HepG2 (cell line): ENCODE results near the gene PCLO. TPM values are rescaled to one million over a fixed set of nuclear protein-coding genes. Genes with fewer than 3 reads are reported as not detected.
A peak's percentile ranks its signal among the peaks of the same experiment; 100 is the strongest.

ENCODE experiments used
- ATAC-seq: fragments of 200-7000 bp; cut with Tn5 transposase; 3 replicates; pipeline ENCODE4 v1.9.1; 2020; ENCODE audit warnings: mild to moderate bottlenecking, moderate library complexity
- BruUV-seq: library from RNA; stranded (reverse); fragments of 400-500 nt; replicated peaks from 2 replicates; lab custom pipeline; 2021; lab: Mats Ljungman, UMichigan
- CTCF ChIA-PET: fragments of 300-600 bp; formaldehyde crosslinking; extraction: SDS; loops from one replicate; lab custom pipeline; 2021; ENCODE audit warnings: low total read pairs, inconsistent platforms, low intra/inter-chr PET ratio; lab: Yijun Ruan, JAX
- POLR2A ChIA-PET: fragments of 350-600 bp; sonication (Branson Sonifier 250); formaldehyde crosslinking; loops from one replicate; lab custom pipeline; 2020; ENCODE audit warnings: antibody characterized with exemption, inconsistent platforms; lab: Yijun Ruan, JAX
- DNase-seq: peaks from one replicate; pipeline ENCODE4 v3.0.0-alpha.2; 2015; ENCODE audit warnings: low spot score
- FAIRE-seq: peaks from 3 replicates; lab custom pipeline; 2011; peaks lifted over from hg19 to GRCh38; lab: Jason Lieb, UNC
- H2AFZ ChIP-seq: one replicate; pipeline ENCODE4 v1.6.1; 2011; ENCODE audit warnings: low read length, inconsistent platforms
- H3K27ac ChIP-seq: fragments of 300-600 bp; 3 replicates; pipeline ENCODE4 v1.8.0; 2011; ENCODE audit warnings: mixed run types, mild to moderate bottlenecking, mixed read lengths, low read length, inconsistent platforms; ENCODE audit not compliant: insufficient read depth; ENCODE audit errors: extremely low read length
- H3K27me3 ChIP-seq, 2 experiments: fragments of 200-600 bp in 1 of 2; 2 replicates in 1 of 2; 3 replicates in 1 of 2; pipeline versions ENCODE4 v1.6.0 to v1.8.0; 2011; ENCODE audit warnings: low read length in 2 of 2, mild to moderate bottlenecking in 2 of 2, moderate library complexity in 2 of 2, inconsistent platforms in 1 of 2; ENCODE audit not compliant: insufficient read depth in 2 of 2, control insufficient read depth in 1 of 2
- H3K36me3 ChIP-seq, 2 experiments: fragments of 200-600 bp in 1 of 2; replicated peaks in 1 of 2; 2 replicates in 1 of 2; 3 replicates in 1 of 2; pipeline versions ENCODE4 v1.5.1 to v1.8.0; 2011; ENCODE audit warnings: low read length in 2 of 2, inconsistent platforms in 1 of 2; ENCODE audit not compliant: insufficient read depth in 2 of 2, control insufficient read depth in 1 of 2
- H3K4me1 ChIP-seq: 2 replicates; pipeline ENCODE4 v1.5.1; 2012; ENCODE audit warnings: low read length, inconsistent platforms; ENCODE audit not compliant: insufficient read depth
- H3K4me2 ChIP-seq: 2 replicates; pipeline ENCODE4 v1.6.0; 2011; ENCODE audit warnings: low read depth, low read length, inconsistent platforms
- H3K4me3 ChIP-seq, 3 experiments: fragments of 200-600 bp in 1 of 3; sonication (generic), shearing (Covaris generic) in 1 of 3; replicated peaks in 1 of 3; 2 replicates each; pipeline ENCODE4 v1.5.1; 2011 to 2016; ENCODE audit warnings: low read length in 3 of 3, inconsistent platforms in 2 of 3, low read depth in 2 of 3, mild to moderate bottlenecking in 2 of 3, control low read depth in 1 of 3, mixed read lengths in 1 of 3; ENCODE audit not compliant: insufficient read depth in 1 of 3
- H3K79me2 ChIP-seq: one replicate; pipeline ENCODE4 v1.6.1; 2011; ENCODE audit warnings: low read length, inconsistent platforms; ENCODE audit not compliant: insufficient read depth
- H3K9ac ChIP-seq: 2 replicates; pipeline ENCODE4 v1.6.0; 2011; ENCODE audit warnings: mild to moderate bottlenecking, low read depth, low read length, inconsistent platforms; ENCODE audit not compliant: insufficient read depth
- H3K9me3 ChIP-seq: 2 replicates; pipeline ENCODE4 v1.5.1; 2012; ENCODE audit warnings: mild to moderate bottlenecking, low read length
- H4K20me1 ChIP-seq: 2 replicates; pipeline ENCODE4 v1.6.0; 2011; ENCODE audit warnings: inconsistent platforms, mild to moderate bottlenecking, low read length, moderate library complexity; ENCODE audit not compliant: insufficient read depth
- CENPT ChIP-seq: sonication (generic); formaldehyde crosslinking; IDR thresholded peaks from 2 replicates; pipeline ENCODE4 v1.8.0; 2022; ENCODE audit warnings: low read depth, mild to moderate bottlenecking, moderate library complexity, missing genetic modification reagents
- ETV5 ChIP-seq: IDR thresholded peaks from 2 replicates; pipeline ENCODE4 v1.6.1; 2018; ENCODE audit warnings: missing biosample characterization, missing genetic modification reagents, inconsistent platforms, borderline replicate concordance
- HNRNPK ChIP-seq: fragments of 200-400 bp; formaldehyde crosslinking; IDR thresholded peaks from 2 replicates; pipeline ENCODE4 v1.6.1; 2018; ENCODE audit warnings: low read length, low read depth, moderate library complexity, mild to moderate bottlenecking; ENCODE audit not compliant: poor library complexity, severe bottlenecking
- NR2F1 ChIP-seq, 2 experiments: fragments of 450-650 bp in 1 of 2; formaldehyde crosslinking in 1 of 2; IDR thresholded peaks; 2 replicates each; pipeline versions ENCODE4 v1.5.0 to v1.6.1; 2016 to 2020; ENCODE audit warnings: mild to moderate bottlenecking in 1 of 2, missing compliant biosample characterization in 1 of 2, missing genetic modification reagents in 1 of 2, moderate library complexity in 1 of 2
- STAT5B ChIP-seq: sonication (generic); formaldehyde crosslinking; IDR thresholded peaks from 2 replicates; pipeline ENCODE4 v1.4.0; 2020; ENCODE audit warnings: missing genetic modification reagents
- ZNF24 ChIP-seq: fragments of 450-650 bp; IDR thresholded peaks from 2 replicates; pipeline ENCODE4 v1.6.1; 2017; ENCODE audit warnings: antibody characterized with exemption, mild to moderate bottlenecking
- WGBS: methylation state at CpG from one replicate; pipeline ENCODE4 v1.1.6; 2017; ENCODE audit warnings: low lambda C conversion rate; 5-methylcytosine and 5-hydroxymethylcytosine counted together
- in situ Hi-C: cut with HindIII; loops from 2 replicates; pipeline ENCODE4 v1.10.0; 2017; ENCODE audit warnings: low pct_unique_long_range_greater_than_20kb; ENCODE audit not compliant: extremely low pct_ligation_motif_present
- intact Hi-C: fragments of 100-400 bp; cut with micrococcal nuclease; formaldehyde crosslinking; loops from one replicate; pipeline ENCODE4 v1.10.0; 2022; ENCODE audit not compliant: unreplicated experiment
- polyA plus RNA-seq, 8 experiments: library from polyadenylated mRNA; depleted of rRNA in 3 of 8; stranded (reverse) in 7 of 8; unstranded in 1 of 8; fragments of >200 nt; fragmentation: Illumina TruSeq in 4 of 8; extraction: Trizol in 4 of 8; gene quantifications; 2 replicates each; pipeline versions ENCODE4 v1.2.1 to v1.2.3, GENCODE V29; 2011 to 2016; ENCODE audit warnings: low read depth in 4 of 8, missing spikeins in 1 of 8, mixed read lengths in 1 of 8; ENCODE audit not compliant: insufficient read depth in 1 of 8
- total RNA-seq, 5 experiments: library from RNA; depleted of rRNA; stranded (reverse); fragments of >200 nt; fragmentation: Illumina TruSeq; extraction: Trizol; gene quantifications; 2 replicates each; pipeline ENCODE4 v1.2.3, GENCODE V29; 2016; ENCODE audit warnings: low read depth in 1 of 5
- TF ChIP-seq, protein P1 (sequence below): sonication (generic); formaldehyde crosslinking; IDR thresholded peaks from 2 replicates; pipeline ENCODE4 v1.4.0; 2020; ENCODE audit warnings: mild to moderate bottlenecking, missing genetic modification reagents

PCLO gene
- total and polyA plus RNA-seq, 2 of the 13 experiments (the other 11 are each of a cell fraction or from before 2014, with no cell fraction given): 0.07 to 0.29 TPM

DNA sequence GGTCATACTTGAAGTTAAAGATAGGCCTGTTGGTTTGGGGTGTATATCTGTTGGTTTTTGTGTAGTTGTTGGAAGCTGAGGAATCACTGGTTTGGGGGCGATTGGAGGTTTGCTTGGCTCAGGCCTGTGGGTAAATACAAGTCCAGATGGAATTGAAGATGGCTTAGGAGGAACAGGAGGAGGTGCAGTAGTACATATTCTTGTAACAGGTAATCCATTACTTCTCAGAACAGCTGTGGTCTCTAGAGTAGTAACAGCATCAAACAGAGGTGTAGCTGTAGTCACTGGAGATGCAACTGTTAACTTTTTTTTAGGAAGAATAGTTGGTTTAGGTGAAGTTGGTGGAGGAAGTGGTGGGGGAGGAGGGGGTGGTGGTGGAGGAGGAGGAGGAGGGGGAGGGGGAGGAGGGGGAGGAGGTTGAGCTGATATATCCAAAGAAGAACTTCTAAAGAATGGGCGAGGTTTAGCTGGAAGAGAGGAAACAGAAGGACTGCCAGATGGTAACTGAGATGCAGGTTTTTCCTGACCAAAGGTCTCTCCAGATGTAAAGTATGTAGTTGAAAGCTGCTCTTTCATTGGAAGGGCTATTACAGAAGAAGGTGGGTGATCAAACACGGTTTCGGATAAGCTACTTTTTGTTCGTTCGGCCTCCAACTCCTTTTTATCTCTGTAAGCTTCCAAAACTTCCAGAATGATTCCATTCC is 209.2 kb downstream of the PCLO start:
- no peaks in the 10 kb centered on the region for H3K36me3 ChIP-seq
- FAIRE-seq (no peak), DNase-seq (no peak), ATAC-seq (no peak)
- no peak overlapping the region for H3K4me2 ChIP-seq
- no peaks in the 10 kb centered on the region for H4K20me1 ChIP-seq
- intact Hi-C loops (no loop called here), in situ Hi-C loops (no loop called here)
- BruUV-seq: no TSS peak
- H3K9ac ChIP-seq: no peak overlapping the region
- POLR2A ChIA-PET: no interaction called here
- H3K27me3 ChIP-seq: peaks cover 0 to 2% of the 10 kb centered on the region in 2 experiments; a peak in 1 of 5 replicates
- H3K9me3 ChIP-seq: no peaks in the 10 kb centered on the region
- no peak overlapping the region for H2AFZ ChIP-seq
- no peak overlapping the region for H3K27ac ChIP-seq
- WGBS: 6% methylated on average over 6 of the region's 6 CpGs
- CTCF ChIA-PET: no interaction called here
- H3K79me2 ChIP-seq: no peaks in the 10 kb centered on the region
- no peaks in the 10 kb centered on the region for H3K4me1 ChIP-seq
- peak; percentile 50 for TF ChIP-seq HNRNPK
- TF ChIP-seq ZNF24: no peak
- no peak overlapping the region for H3K4me3 ChIP-seq

DNA sequence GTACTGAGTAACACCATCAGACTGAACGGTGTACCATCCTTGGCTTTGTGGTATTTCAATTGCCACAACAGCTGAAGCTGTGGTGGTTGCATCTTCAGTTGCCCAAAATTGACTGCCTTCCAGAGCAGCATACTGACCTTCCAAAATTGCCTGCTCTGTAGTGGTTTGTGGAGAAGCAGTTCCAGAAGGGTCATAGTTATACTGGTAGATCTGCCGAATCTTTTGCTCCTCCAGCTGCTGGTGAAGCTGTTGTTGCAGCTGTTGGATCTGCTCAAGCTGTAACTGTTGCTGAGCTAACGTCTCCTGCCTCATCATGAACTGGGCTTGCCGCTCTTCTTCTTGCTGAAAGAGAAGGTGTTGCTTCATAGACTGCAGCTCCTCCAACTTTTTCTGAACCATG is 212.2 kb downstream of the PCLO start:
- 19% methylated on average over 3 of the region's 4 CpGs for WGBS
- BruUV-seq: no TSS peak
- H3K79me2 ChIP-seq: no peaks in the 10 kb centered on the region
- FAIRE-seq: no peak
- CTCF ChIA-PET: no interaction called here
- H4K20me1 ChIP-seq: no peaks in the 10 kb centered on the region
- no peak for ATAC-seq
- no peak overlapping the region for H3K9ac ChIP-seq
- H3K4me2 ChIP-seq: no peak overlapping the region
- H2AFZ ChIP-seq: no peak overlapping the region
- no peak for DNase-seq
- POLR2A ChIA-PET: no interaction called here
- TF ChIP-seq ETV5 (CRISPR knock-in tag): no peak
- TF ChIP-seq, protein P1, sequence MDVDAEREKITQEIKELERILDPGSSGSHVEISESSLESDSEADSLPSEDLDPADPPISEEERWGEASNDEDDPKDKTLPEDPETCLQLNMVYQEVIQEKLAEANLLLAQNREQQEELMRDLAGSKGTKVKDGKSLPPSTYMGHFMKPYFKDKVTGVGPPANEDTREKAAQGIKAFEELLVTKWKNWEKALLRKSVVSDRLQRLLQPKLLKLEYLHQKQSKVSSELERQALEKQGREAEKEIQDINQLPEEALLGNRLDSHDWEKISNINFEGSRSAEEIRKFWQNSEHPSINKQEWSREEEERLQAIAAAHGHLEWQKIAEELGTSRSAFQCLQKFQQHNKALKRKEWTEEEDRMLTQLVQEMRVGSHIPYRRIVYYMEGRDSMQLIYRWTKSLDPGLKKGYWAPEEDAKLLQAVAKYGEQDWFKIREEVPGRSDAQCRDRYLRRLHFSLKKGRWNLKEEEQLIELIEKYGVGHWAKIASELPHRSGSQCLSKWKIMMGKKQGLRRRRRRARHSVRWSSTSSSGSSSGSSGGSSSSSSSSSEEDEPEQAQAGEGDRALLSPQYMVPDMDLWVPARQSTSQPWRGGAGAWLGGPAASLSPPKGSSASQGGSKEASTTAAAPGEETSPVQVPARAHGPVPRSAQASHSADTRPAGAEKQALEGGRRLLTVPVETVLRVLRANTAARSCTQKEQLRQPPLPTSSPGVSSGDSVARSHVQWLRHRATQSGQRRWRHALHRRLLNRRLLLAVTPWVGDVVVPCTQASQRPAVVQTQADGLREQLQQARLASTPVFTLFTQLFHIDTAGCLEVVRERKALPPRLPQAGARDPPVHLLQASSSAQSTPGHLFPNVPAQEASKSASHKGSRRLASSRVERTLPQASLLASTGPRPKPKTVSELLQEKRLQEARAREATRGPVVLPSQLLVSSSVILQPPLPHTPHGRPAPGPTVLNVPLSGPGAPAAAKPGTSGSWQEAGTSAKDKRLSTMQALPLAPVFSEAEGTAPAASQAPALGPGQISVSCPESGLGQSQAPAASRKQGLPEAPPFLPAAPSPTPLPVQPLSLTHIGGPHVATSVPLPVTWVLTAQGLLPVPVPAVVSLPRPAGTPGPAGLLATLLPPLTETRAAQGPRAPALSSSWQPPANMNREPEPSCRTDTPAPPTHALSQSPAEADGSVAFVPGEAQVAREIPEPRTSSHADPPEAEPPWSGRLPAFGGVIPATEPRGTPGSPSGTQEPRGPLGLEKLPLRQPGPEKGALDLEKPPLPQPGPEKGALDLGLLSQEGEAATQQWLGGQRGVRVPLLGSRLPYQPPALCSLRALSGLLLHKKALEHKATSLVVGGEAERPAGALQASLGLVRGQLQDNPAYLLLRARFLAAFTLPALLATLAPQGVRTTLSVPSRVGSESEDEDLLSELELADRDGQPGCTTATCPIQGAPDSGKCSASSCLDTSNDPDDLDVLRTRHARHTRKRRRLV: no peak
- no peak for TF ChIP-seq STAT5B (CRISPR knock-in tag)
- no peak for TF ChIP-seq CENPT (CRISPR knock-in tag)
- no peak for TF ChIP-seq NR2F1 (CRISPR knock-in tag; IDR thresholded peaks at IDR 0.05)
- in situ Hi-C loops: no loop called here
- H3K4me1 ChIP-seq: no peaks in the 10 kb centered on the region
- no peaks in the 10 kb centered on the region for H3K36me3 ChIP-seq
- intact Hi-C loops: no loop called here
- H3K27me3 ChIP-seq: peaks cover 0 to 2% of the 10 kb centered on the region in 2 experiments; a peak in 1 of 5 replicates
- H3K4me3 ChIP-seq: no peak overlapping the region
- H3K9me3 ChIP-seq: no peaks in the 10 kb centered on the region
- no peak overlapping the region for H3K27ac ChIP-seq
